Subcutaneous adipose tissue (tissue), 4 donors: ENCODE data around the gene GALNT17. TPM values are rescaled to one million over a fixed set of nuclear protein-coding genes. Genes with fewer than 3 reads are reported as not detected.

Source experiments
- CTCF ChIP-seq: fragments of 450-650 bp; IDR thresholded peaks from one replicate; pipeline ENCODE4 v1.5.1; 2016; ENCODE audit warnings: low read depth, mild to moderate bottlenecking, control low read depth, antibody characterized with exemption, moderate library complexity
- total RNA-seq, 4 donors: library from RNA; depleted of rRNA; stranded (reverse); fragments of >200 nt; gene quantifications; one replicate each; pipeline ENCODE4 v1.1.0, GENCODE V29; 2016

The GALNT17 gene
- total RNA-seq, 4 donors from 2014 or later: 1.3 to 12.2 (median 6.7) TPM

DNA sequence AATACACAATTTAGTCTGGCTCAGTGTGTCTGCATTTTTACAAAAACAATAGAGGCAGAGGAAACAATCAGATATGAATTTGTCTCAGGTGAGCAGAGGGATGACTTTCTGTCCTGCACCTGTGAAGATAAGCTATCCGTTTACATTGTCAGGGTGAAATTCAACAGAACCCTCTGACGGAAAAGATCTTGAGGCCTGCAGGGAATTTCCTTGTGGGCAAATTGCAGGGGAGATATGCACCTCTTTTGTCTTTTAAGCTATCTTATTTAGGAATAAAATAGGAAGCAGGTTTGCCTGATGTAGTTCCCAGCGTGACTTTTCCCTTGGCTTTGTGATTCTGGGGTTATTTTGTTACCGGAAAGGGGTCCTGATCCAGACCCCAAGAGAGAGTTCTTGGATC lies 325.1 kb downstream of the GALNT17 start:
- no peak for TF ChIP-seq CTCF

DNA sequence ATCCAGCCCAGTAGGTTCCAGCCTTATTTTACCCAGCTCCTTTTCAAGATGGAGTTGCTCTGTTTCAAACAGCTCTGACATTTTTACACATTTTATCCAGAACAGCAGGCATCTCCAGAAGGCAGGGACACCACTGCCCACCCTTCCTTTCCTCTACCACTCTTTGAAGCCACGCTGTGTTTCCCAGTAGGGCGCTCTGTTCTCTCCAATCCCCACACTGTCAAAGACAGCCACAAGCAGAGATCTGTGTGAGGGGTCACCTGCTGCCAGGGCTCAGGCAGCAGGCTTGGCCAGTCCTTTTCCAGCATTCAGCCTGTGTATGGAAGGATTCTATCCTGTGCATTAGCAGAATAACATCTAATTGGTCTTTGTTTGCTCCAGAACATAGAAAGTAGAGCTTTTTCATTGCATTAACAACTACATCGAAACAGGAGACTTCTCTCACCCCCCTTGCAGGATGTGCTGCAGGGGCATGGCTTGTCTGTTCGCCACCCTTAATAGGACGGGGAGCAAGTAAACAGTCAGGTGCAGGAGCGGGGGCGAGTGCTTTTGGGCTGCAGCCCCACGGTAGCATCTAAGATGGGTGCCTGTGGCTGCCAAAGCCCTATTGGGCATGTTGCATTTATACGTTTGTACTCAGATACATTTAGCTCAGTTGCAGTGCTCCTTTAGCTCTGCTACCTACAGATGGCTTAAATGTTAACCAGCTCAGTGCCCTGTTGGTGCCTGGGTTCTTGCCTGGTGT lies 326.1 kb downstream of the GALNT17 start:
- no peak for TF ChIP-seq CTCF

- TF ChIP-seq CTCF: no peak
These were observed 327.2 kb downstream of the GALNT17 start for GRCh38 chr7:71459132-71459531.

DNA sequence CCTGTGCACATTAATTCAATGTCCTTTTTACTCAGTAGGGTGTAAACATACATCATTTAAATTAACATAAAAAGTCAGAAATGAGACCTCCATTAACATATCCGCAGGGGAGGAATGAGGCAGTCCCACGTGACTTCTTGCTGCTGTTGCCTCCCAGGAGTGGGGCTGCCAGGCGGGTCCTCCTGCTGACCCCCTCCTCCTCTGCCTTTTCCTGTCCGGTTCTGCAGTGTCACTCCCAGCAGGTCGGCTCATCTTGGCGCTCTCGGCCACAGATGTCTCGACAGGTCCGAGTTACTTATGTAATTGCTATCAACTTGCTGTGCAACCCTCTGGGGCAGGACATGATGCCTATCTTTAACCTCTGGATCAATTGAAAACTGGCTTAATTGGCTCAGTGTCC lies 329.6 kb downstream of the GALNT17 start:
- no peak for TF ChIP-seq CTCF

DNA sequence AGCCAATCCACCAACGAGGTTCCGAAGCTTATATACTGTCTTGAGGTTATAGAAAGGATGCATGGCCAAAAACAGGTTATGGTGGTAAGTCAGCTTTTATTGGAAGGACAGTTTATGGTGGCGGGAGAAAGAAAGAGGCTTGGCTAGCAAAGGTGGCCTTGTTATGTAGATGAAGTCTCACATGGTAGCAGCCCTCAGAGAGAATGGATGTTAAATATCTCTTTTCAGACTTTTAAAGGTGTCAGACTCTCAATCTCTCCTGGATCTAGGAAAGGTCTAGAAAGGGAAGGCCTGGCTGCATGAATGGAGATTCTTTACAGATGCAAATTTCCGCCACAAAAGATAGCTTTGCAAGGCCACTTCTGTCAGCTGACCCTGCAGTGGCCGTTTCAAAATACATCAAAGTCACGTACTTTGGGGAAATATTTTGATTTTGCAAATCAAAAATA lies 333.8 kb downstream of the GALNT17 start:
- no peak for TF ChIP-seq CTCF

- TF ChIP-seq CTCF: no peak
These were observed 334.7 kb downstream of the GALNT17 start for GRCh38 chr7:71466448-71467145.

DNA sequence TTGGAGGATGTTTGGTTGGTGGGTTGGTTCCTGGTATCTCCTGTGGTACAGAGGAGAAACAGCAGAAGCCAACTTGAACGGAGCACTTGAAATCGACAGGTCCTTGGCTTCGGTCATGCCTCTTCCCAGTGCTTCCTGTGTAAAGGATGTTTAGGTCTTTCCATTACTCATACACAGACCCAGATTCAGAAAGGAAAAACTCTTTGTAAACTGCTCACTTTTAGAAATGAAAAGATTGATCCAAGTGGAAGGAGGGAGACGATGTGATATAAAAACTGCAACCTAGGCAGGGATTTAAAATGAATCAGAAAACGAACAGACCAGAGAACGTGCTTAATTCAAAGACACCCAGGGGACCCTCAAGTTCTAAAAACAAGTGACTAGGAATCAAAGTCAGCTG lies 338.4 kb downstream of the GALNT17 start:
- TF ChIP-seq CTCF: no peak
